A673 (cell line): ENCODE results near the gene TMPRSS11F.

Source experiments
- CTCF ChIP-seq: fragments of 300-800, 200-600 bp; sonication (generic); conservative IDR thresholded peaks from 2 replicates; pipeline ENCODE4 v1.5.1; 2017; ENCODE audit warnings: low read depth, mild to moderate bottlenecking, antibody characterized with exemption, low read length, moderate library complexity, mixed read lengths
- EZH2 ChIP-seq: fragments of 200-600 bp; sonication (generic); IDR thresholded peaks from 2 replicates; pipeline ENCODE4 v1.6.1; 2017; ENCODE audit warnings: borderline replicate concordance, low read depth, mild to moderate bottlenecking, mixed read lengths, antibody characterized with exemption, low read length; ENCODE audit not compliant: poor library complexity, severe bottlenecking

GRCh38 chr4:68132342-68132741, 2.7 kb upstream of the TMPRSS11F start:
- TF ChIP-seq EZH2: no peak
- no peak for TF ChIP-seq CTCF
